A673 (cell line): ENCODE measurements around the gene NKX6-2.

Experiments used
- EZH2 ChIP-seq: fragments of 200-600 bp; sonication (generic); IDR thresholded peaks from 2 replicates; pipeline ENCODE4 v1.6.1; 2017; ENCODE audit warnings: borderline replicate concordance, low read depth, mild to moderate bottlenecking, mixed read lengths, antibody characterized with exemption, low read length; ENCODE audit not compliant: poor library complexity, severe bottlenecking
- TF ChIP-seq, protein P1 (sequence below): fragments of 300-800, 200-600 bp; sonication (generic); conservative IDR thresholded peaks from 2 replicates; pipeline ENCODE4 v1.5.1; 2017; ENCODE audit warnings: low read depth, mild to moderate bottlenecking, antibody characterized with exemption, low read length, moderate library complexity, mixed read lengths

GRCh38 chr10:132804287-132804686 is 18.3 kb upstream of the NKX6-2 start:
- TF ChIP-seq, protein P1, sequence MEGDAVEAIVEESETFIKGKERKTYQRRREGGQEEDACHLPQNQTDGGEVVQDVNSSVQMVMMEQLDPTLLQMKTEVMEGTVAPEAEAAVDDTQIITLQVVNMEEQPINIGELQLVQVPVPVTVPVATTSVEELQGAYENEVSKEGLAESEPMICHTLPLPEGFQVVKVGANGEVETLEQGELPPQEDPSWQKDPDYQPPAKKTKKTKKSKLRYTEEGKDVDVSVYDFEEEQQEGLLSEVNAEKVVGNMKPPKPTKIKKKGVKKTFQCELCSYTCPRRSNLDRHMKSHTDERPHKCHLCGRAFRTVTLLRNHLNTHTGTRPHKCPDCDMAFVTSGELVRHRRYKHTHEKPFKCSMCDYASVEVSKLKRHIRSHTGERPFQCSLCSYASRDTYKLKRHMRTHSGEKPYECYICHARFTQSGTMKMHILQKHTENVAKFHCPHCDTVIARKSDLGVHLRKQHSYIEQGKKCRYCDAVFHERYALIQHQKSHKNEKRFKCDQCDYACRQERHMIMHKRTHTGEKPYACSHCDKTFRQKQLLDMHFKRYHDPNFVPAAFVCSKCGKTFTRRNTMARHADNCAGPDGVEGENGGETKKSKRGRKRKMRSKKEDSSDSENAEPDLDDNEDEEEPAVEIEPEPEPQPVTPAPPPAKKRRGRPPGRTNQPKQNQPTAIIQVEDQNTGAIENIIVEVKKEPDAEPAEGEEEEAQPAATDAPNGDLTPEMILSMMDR = no peak
- TF ChIP-seq EZH2 = no peak
